Body of pancreas (tissue), 4 donors: ENCODE data around the gene C16orf74. TPM values are rescaled to one million over a fixed set of nuclear protein-coding genes. Genes with fewer than 3 reads are reported as not detected.

ENCODE experiments used
- ATAC-seq: fragments of 150-250 bp; one replicate; pipeline ENCODE4 v1.9.1; 2016
- DNase-seq, 4 donors: peaks; one replicate each; pipeline ENCODE4 v3.0.0-alpha.2; 2019
- H3K27ac ChIP-seq, 4 donors: fragments of 200-600 bp; sonication (generic); 1 replicate in 3 of 4; 2 replicates in 1 of 4; pipeline versions ENCODE4 v1.5.1 to v1.6.1; 2016 to 2019; ENCODE audit warnings: mild to moderate bottlenecking in 1 of 4, mixed read lengths in 1 of 4, moderate library complexity in 1 of 4
- H3K27me3 ChIP-seq, 2 donors: fragments of 200-600 bp; sonication (generic); one replicate each; pipeline ENCODE4 v1.6.0; 2016; ENCODE audit warnings: mild to moderate bottlenecking in 1 of 2
- H3K36me3 ChIP-seq, 2 donors: fragments of 200-600 bp; sonication (generic); replicated peaks in 1 of 2; 2 replicates each; pipeline ENCODE4 v1.5.1; 2016; ENCODE audit warnings: low read depth in 2 of 2; ENCODE audit not compliant: insufficient read depth in 1 of 2
- H3K4me1 ChIP-seq: fragments of 200-600 bp; sonication (generic); one replicate; pipeline ENCODE4 v1.6.0; 2016
- H3K4me3 ChIP-seq, 2 donors: fragments of 200-600 bp; sonication (generic); 1 replicate in 1 of 2; 2 replicates in 1 of 2; pipeline ENCODE4 v1.5.1; 2016 to 2019
- H3K9me3 ChIP-seq, 3 donors: fragments of 200-600 bp; sonication (generic); 1 replicate in 2 of 3; 2 replicates in 1 of 3; pipeline ENCODE4 v1.5.1; 2016
- CTCF ChIP-seq, 7 experiments: fragments of 450-650 bp in 4 of 7; fragments of 200-600 bp in 3 of 7; sonication (generic) in 3 of 7; IDR thresholded peaks; one replicate each; pipeline ENCODE4 v1.5.1; 2016 to 2019; ENCODE audit warnings: antibody characterized with exemption in 7 of 7
- POLR2A ChIP-seq, 3 donors: fragments of 450-650 bp; IDR thresholded peaks; one replicate each; pipeline ENCODE4 v1.6.1; 2016; ENCODE audit warnings: antibody characterized with exemption in 3 of 3, mild to moderate bottlenecking in 2 of 3
- WGBS, 2 donors: methylation state at CpG; one replicate each; pipeline ENCODE4 v1.1.5; 2017; 5-methylcytosine and 5-hydroxymethylcytosine counted together
- intact Hi-C: fragments of 100-400 bp; cut with DNase I; formaldehyde crosslinking; loops from one replicate; pipeline ENCODE4 v1.15.1; 2023
- total RNA-seq, 2 donors: library from RNA; depleted of rRNA; stranded (reverse); fragments of >200 nt; gene quantifications; one replicate each; pipeline ENCODE4 v1.1.0, GENCODE V29; 2016

Gene C16orf74
- total RNA-seq, 2 donors from 2014 or later: 1.0 to 5.9 TPM

- DNase-seq: no peak
- TF ChIP-seq POLR2A (IDR thresholded peaks at IDR 0.05): no peak
- no peak for TF ChIP-seq CTCF (IDR thresholded peaks at IDR 0.05)
- Histone ChIP-seq H3K27me3 (no peaks in the 10 kb centered on the region), H3K36me3 (no peaks in the 10 kb centered on the region), H3K27ac (no peak overlapping the region), H3K9me3 (no peaks in the 10 kb centered on the region), H3K4me3 (no peak overlapping the region), H3K4me1 (no peaks in the 10 kb centered on the region)
- no peak for ATAC-seq
- 69 to 71% methylated on average over 6 of the region's 12 CpGs for WGBS, 2 donors
- intact Hi-C loops: no loop called here
These were observed 12.1 kb upstream of the C16orf74 start for GRCh38 chr16:85762970-85763369.

- Histone ChIP-seq H3K27ac (no peak overlapping the region), H3K27me3 (no peaks in the 10 kb centered on the region), H3K4me3 (no peak overlapping the region), H3K4me1 (peaks cover 9% of the 10 kb centered on the region), H3K36me3 (no peaks in the 10 kb centered on the region), H3K9me3 (no peaks in the 10 kb centered on the region)
- ATAC-seq: no peak
- DNase-seq: no peak
- TF ChIP-seq CTCF (IDR thresholded peaks at IDR 0.05) (no peak), POLR2A (IDR thresholded peaks at IDR 0.05) (no peak)
- 64 to 71% methylated on average over 6 of the region's 6 CpGs for WGBS, 2 donors
- intact Hi-C loops: no loop called here
These were observed 11.0 kb upstream of the C16orf74 start for GRCh38 chr16:85761861-85762260.

GRCh38 chr16:85759631-85760419, 8.9 kb upstream of the C16orf74 start:
- peak; percentile 49 to 72 (median 54) for DNase-seq
- intact Hi-C loops: no loop called here

GRCh38 chr16:85759136-85759535, 8.2 kb upstream of the C16orf74 start:
- Histone ChIP-seq H3K36me3 (no peaks in the 10 kb centered on the region), H3K27ac (no peak overlapping the region), H3K4me3 (no peak overlapping the region), H3K27me3 (no peaks in the 10 kb centered on the region), H3K4me1 (peaks cover 13% of the 10 kb centered on the region), H3K9me3 (no peaks in the 10 kb centered on the region)
- TF ChIP-seq POLR2A (IDR thresholded peaks at IDR 0.05) (no peak), CTCF (IDR thresholded peaks at IDR 0.05) (no peak)
- intact Hi-C loops: no loop called here
- DNase-seq: no peak
- ATAC-seq: no peak
- 70 to 81% methylated on average over 16 of the region's 16 CpGs for WGBS, 2 donors

More at GRCh38 chr16:85759631-85760419, 8.9 kb upstream of the C16orf74 start:
- ATAC-seq: peak; percentile 42
- 43 to 52% methylated on average over 18 to 19 of the region's 20 CpGs for WGBS, 2 donors
- peak in 6 of 7 experiments; percentile 35 to 62 (median 49) for TF ChIP-seq CTCF (IDR thresholded peaks at IDR 0.05)
- TF ChIP-seq POLR2A (IDR thresholded peaks at IDR 0.05): no peak
- H3K9me3 ChIP-seq: no peaks in the 10 kb centered on the region
- H3K36me3 ChIP-seq: no peaks in the 10 kb centered on the region
- no peak overlapping the region for H3K4me3 ChIP-seq
- H3K27me3 ChIP-seq: no peaks in the 10 kb centered on the region
- H3K27ac ChIP-seq: no peak overlapping the region
- peaks cover 9% of the 10 kb centered on the region for H3K4me1 ChIP-seq
